Stimulated activated CD4-positive, alpha-beta T cell treated with anti-CD3 and anti-CD28 coated beads, Interleukin-1b, Interleukin-23, amount 100 ng/mL, for 1 hour (primary cell): ENCODE results near the gene RNF41.

ENCODE experiments used
- DNase-seq, 2 donors: peaks; one replicate each; pipeline ENCODE4 v3.0.0-alpha.2; 2020; ENCODE audit warnings: low read depth in 2 of 2

The RNF41 gene

GRCh38 chr12:56243731-56244181, 22.0 kb upstream of the RNF41 start:
- DNase-seq = no peak

GRCh38 chr12:56242986-56243385, 21.3 kb upstream of the RNF41 start:
- no peak for DNase-seq

- no peak for DNase-seq
These were observed 19.9 kb upstream of the RNF41 start for GRCh38 chr12:56241424-56242303.

- no peak for DNase-seq
These were observed 15.8 kb upstream of the RNF41 start for GRCh38 chr12:56237552-56237951.

- no peak for DNase-seq
These were observed 15.3 kb upstream of the RNF41 start for GRCh38 chr12:56236985-56237384.

GRCh38 chr12:56236091-56236490, 14.4 kb upstream of the RNF41 start:
- DNase-seq = no peak

- DNase-seq = no peak
These were observed 13.2 kb upstream of the RNF41 start for GRCh38 chr12:56234746-56235436.

GRCh38 chr12:56231184-56231582, 9.5 kb upstream of the RNF41 start:
- DNase-seq = no peak

GRCh38 chr12:56230432-56231183, 8.9 kb upstream of the RNF41 start:
- DNase-seq = no peak

GRCh38 chr12:56229916-56230431, 8.3 kb upstream of the RNF41 start, which contains the start of gene SLC39A5:
TSS of gene SLC39A5 (plus strand) at chr12:56230051. CDS start at chr12:56231275, 1,224 bp downstream.
- DNase-seq = no peak

- no peak for DNase-seq
These were observed 7.4 kb upstream of the RNF41 start for GRCh38 chr12:56229082-56229481.

- no peak for DNase-seq
These were observed 3.2 kb upstream of the RNF41 start for GRCh38 chr12:56224954-56225353.

GRCh38 chr12:56224102-56224701, 2.5 kb upstream of the RNF41 start, which contains the start of gene NABP2:
TSS of gene NABP2 (plus strand) at chr12:56224342. CDS start at chr12:56224857, 515 bp downstream.
- DNase-seq = peak; percentile 77 to 83

- DNase-seq = no peak
These were observed 1.9 kb upstream of the RNF41 start for GRCh38 chr12:56223571-56224101.

- DNase-seq = no peak
These were observed 791 bp upstream of the RNF41 start for GRCh38 chr12:56222531-56222895.

- no peak for DNase-seq
These were observed 428 bp downstream of the RNF41 start for GRCh38 chr12:56221232-56221756.

GRCh38 chr12:56220611-56221231, 1.0 kb downstream of the RNF41 start:
- no peak for DNase-seq

GRCh38 chr12:56219840-56220239, 1.9 kb downstream of the RNF41 start:
- no peak for DNase-seq

- no peak for DNase-seq
These were observed 5.3 kb downstream of the RNF41 start for GRCh38 chr12:56216461-56216860.

- no peak for DNase-seq
These were observed 7.8 kb downstream of the RNF41 start for GRCh38 chr12:56213878-56214277.
